T-helper 2 cell treated with Interferon-gamma antibody and Interleukin-4, amounts not matched to agents 5 μg/mL and 100 μg/mL, for 36 hours (primary cell): ENCODE measurements around the gene HSD17B12.

Experiments used
- DNase-seq: peaks from one replicate; pipeline ENCODE4 v3.0.0; 2021; ENCODE audit warnings: low spot score
- H3K27ac Mint-ChIP-seq: one replicate; pipeline ENCODE4 v1.8.0; 2021; ENCODE audit warnings: mild to moderate bottlenecking, mixed read lengths
- H3K27me3 Mint-ChIP-seq: one replicate; pipeline ENCODE4 v1.8.0; 2021; ENCODE audit warnings: low read depth, mixed read lengths
- H3K36me3 Mint-ChIP-seq: one replicate; pipeline ENCODE4 v1.8.0; 2021; ENCODE audit warnings: low read depth, mixed read lengths
- H3K4me1 Mint-ChIP-seq: one replicate; pipeline ENCODE4 v1.8.0; 2021; ENCODE audit warnings: low read depth, mixed read lengths
- H3K4me3 Mint-ChIP-seq: one replicate; pipeline ENCODE4 v1.8.0; 2022; ENCODE audit warnings: mild to moderate bottlenecking, moderate library complexity, mixed read lengths
- H3K9me3 Mint-ChIP-seq: one replicate; pipeline ENCODE4 v1.8.0; 2021; ENCODE audit warnings: mixed read lengths

Gene HSD17B12

GRCh38 chr11:43892851-43893250 is 212.3 kb downstream of the HSD17B12 start:
- Mint-ChIP-seq H3K36me3 (peaks cover 36% of the 10 kb centered on the region), H3K4me1 (peaks cover 1% of the 10 kb centered on the region), H3K4me3 (no peak overlapping the region), H3K9me3 (no peaks in the 10 kb centered on the region), H3K27ac (no peak overlapping the region), H3K27me3 (no peaks in the 10 kb centered on the region)
- no peak for DNase-seq

- Mint-ChIP-seq H3K27ac (no peak overlapping the region), H3K27me3 (no peaks in the 10 kb centered on the region), H3K4me3 (no peak overlapping the region), H3K9me3 (no peaks in the 10 kb centered on the region), H3K36me3 (peaks cover 40% of the 10 kb centered on the region), H3K4me1 (peaks cover 1% of the 10 kb centered on the region)
- no peak for DNase-seq
Observed at GRCh38 chr11:43894546-43894945, 214.0 kb downstream of the HSD17B12 start.

- Mint-ChIP-seq H3K9me3 (no peaks in the 10 kb centered on the region), H3K4me1 (no peaks in the 10 kb centered on the region), H3K4me3 (no peak overlapping the region), H3K36me3 (peaks cover 34% of the 10 kb centered on the region), H3K27me3 (no peaks in the 10 kb centered on the region), H3K27ac (no peak overlapping the region)
- DNase-seq, result no peak
Observed at GRCh38 chr11:43895601-43896000, 215.1 kb downstream of the HSD17B12 start.

- DNase-seq, result no peak
- Mint-ChIP-seq H3K9me3 (no peaks in the 10 kb centered on the region), H3K4me1 (no peaks in the 10 kb centered on the region), H3K36me3 (peaks cover 30% of the 10 kb centered on the region), H3K4me3 (no peak overlapping the region), H3K27me3 (no peaks in the 10 kb centered on the region), H3K27ac (no peak overlapping the region)
Observed at GRCh38 chr11:43898574-43898973, 218.0 kb downstream of the HSD17B12 start.

- H3K4me3 Mint-ChIP-seq, result no peak overlapping the region
- H3K9me3 Mint-ChIP-seq, result no peaks in the 10 kb centered on the region
- H3K36me3 Mint-ChIP-seq, result peaks cover 35% of the 10 kb centered on the region
- DNase-seq, result no peak
- H3K27ac Mint-ChIP-seq, result no peak overlapping the region
- no peaks in the 10 kb centered on the region for H3K27me3 Mint-ChIP-seq
- H3K4me1 Mint-ChIP-seq, result no peaks in the 10 kb centered on the region
Observed at GRCh38 chr11:43899094-43899493, 218.6 kb downstream of the HSD17B12 start.

- Mint-ChIP-seq H3K27ac (no peak overlapping the region), H3K9me3 (no peaks in the 10 kb centered on the region), H3K27me3 (no peaks in the 10 kb centered on the region), H3K36me3 (peaks cover 27% of the 10 kb centered on the region), H3K4me1 (peaks cover 2% of the 10 kb centered on the region), H3K4me3 (no peak overlapping the region)
- DNase-seq, result no peak
Observed at GRCh38 chr11:43901551-43901950, 221.0 kb downstream of the HSD17B12 start.

GRCh38 chr11:43903078-43903477 is 222.5 kb downstream of the HSD17B12 start:
- H3K9me3 Mint-ChIP-seq, result no peaks in the 10 kb centered on the region
- H3K4me3 Mint-ChIP-seq, result no peak overlapping the region
- H3K27ac Mint-ChIP-seq, result no peak overlapping the region
- H3K36me3 Mint-ChIP-seq, result peaks cover 26% of the 10 kb centered on the region
- peaks cover 9% of the 10 kb centered on the region for H3K4me1 Mint-ChIP-seq
- no peaks in the 10 kb centered on the region for H3K27me3 Mint-ChIP-seq
- no peak for DNase-seq

GRCh38 chr11:43903969-43904368 is 223.4 kb downstream of the HSD17B12 start:
- Mint-ChIP-seq H3K27me3 (no peaks in the 10 kb centered on the region), H3K36me3 (peaks cover 18% of the 10 kb centered on the region), H3K9me3 (no peaks in the 10 kb centered on the region), H3K27ac (no peak overlapping the region), H3K4me1 (peaks cover 9% of the 10 kb centered on the region), H3K4me3 (no peak overlapping the region)
- no peak for DNase-seq

- Mint-ChIP-seq H3K4me1 (peaks cover 9% of the 10 kb centered on the region), H3K27ac (no peak overlapping the region), H3K36me3 (peaks cover 18% of the 10 kb centered on the region), H3K9me3 (no peaks in the 10 kb centered on the region), H3K27me3 (no peaks in the 10 kb centered on the region), H3K4me3 (no peak overlapping the region)
- no peak for DNase-seq
Observed at GRCh38 chr11:43904742-43905535, 224.4 kb downstream of the HSD17B12 start.

GRCh38 chr11:43905813-43906241 is 225.3 kb downstream of the HSD17B12 start:
- H3K4me1 Mint-ChIP-seq, result peaks cover 9% of the 10 kb centered on the region
- no peak overlapping the region for H3K27ac Mint-ChIP-seq
- no peaks in the 10 kb centered on the region for H3K9me3 Mint-ChIP-seq
- peaks cover 20% of the 10 kb centered on the region for H3K36me3 Mint-ChIP-seq
- DNase-seq, result no peak
- H3K4me3 Mint-ChIP-seq, result no peak overlapping the region
- no peaks in the 10 kb centered on the region for H3K27me3 Mint-ChIP-seq
